Sigmoid colon (tissue), 3 donors: ENCODE results near the gene PACC1.

ENCODE experiments used
- CTCF ChIP-seq, 4 experiments: fragments of 450-650 bp in 3 of 4; fragments of 200-600 bp in 1 of 4; IDR thresholded peaks; one replicate each; pipeline ENCODE4 v1.5.1; 2016 to 2019; ENCODE audit warnings: antibody characterized with exemption in 4 of 4, mild to moderate bottlenecking in 3 of 4, moderate library complexity in 2 of 4
- POLR2A ChIP-seq, 2 donors: fragments of 450-650 bp; IDR thresholded peaks; one replicate each; pipeline ENCODE4 v1.6.1; 2016; ENCODE audit warnings: antibody characterized with exemption in 2 of 2, mild to moderate bottlenecking in 2 of 2, moderate library complexity in 2 of 2

GRCh38 chr1:212440419-212440818 lies 25.7 kb upstream of the PACC1 start:
- TF ChIP-seq POLR2A (IDR thresholded peaks at IDR 0.05) (no peak), CTCF (IDR thresholded peaks at IDR 0.05) (no peak)
